ACHN (cell line): ENCODE data around the gene ARHGDIA.

Experiments used
- DNase-seq: peaks from one replicate; pipeline ENCODE4 v3.0.0-alpha.2; 2015
- in situ Hi-C: cut with HindIII; loops from 2 replicates; pipeline ENCODE4 v1.10.0; 2017; ENCODE audit warnings: low sequenced_read_pairs, low pct_ligation_motif_present, low pct_unique_long_range_greater_than_20kb

The ARHGDIA gene

GRCh38 chr17:81907219-81908145 lies 36.3 kb upstream of the ARHGDIA start:
- in situ Hi-C loops = no loop called here
- no peak for DNase-seq

- in situ Hi-C loops = no loop called here
- DNase-seq = no peak
These were observed 35.5 kb upstream of the ARHGDIA start for GRCh38 chr17:81906476-81907218.

- in situ Hi-C loops = no loop called here
- DNase-seq = no peak
These were observed 34.9 kb upstream of the ARHGDIA start for GRCh38 chr17:81905993-81906392.

GRCh38 chr17:81905424-81905875 lies 34.3 kb upstream of the ARHGDIA start:
- in situ Hi-C loops = no loop called here
- DNase-seq = no peak

DNA sequence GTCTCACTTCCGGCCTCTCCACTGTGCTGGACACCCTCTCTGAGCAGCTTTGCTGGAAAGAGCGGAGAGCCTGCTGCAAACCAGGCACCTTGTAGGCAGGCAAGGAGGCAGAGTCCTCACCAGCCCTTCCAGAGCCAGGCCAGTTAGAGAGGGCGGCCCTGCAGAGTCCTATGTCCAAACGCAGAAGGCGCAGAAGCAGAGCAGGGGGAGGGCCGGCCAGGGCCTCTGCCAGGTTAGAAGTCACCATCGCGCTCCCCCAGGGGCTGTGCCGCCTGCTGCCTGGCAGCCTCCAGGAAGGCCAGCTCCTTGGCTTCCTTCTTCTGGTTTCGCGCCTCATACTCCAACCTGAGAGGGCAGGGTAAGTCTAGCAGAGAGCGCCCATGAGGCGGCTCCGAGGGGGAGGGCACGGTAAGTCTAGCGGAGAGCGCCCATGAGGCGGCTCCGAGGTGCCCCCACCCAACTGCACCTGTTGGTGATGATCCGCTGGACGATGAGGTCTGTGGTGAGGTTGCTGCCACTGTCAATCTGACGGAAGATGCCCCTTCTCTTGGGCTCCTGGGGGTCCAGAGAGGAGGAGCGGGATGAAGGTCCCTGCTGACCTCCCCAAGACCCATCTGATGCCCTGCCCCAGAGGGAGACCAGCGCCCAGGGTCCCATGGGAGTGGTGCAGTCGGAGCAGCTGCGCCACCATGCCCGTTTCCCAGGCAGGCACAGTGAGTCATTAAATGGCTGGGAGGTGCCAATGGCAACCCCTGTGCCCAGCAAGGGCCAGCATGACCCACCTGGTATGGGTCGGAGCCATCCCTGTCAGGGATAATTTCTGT lies 33.7 kb upstream of the ARHGDIA start:
- DNase-seq = no peak
- in situ Hi-C loops = no loop called here

DNA sequence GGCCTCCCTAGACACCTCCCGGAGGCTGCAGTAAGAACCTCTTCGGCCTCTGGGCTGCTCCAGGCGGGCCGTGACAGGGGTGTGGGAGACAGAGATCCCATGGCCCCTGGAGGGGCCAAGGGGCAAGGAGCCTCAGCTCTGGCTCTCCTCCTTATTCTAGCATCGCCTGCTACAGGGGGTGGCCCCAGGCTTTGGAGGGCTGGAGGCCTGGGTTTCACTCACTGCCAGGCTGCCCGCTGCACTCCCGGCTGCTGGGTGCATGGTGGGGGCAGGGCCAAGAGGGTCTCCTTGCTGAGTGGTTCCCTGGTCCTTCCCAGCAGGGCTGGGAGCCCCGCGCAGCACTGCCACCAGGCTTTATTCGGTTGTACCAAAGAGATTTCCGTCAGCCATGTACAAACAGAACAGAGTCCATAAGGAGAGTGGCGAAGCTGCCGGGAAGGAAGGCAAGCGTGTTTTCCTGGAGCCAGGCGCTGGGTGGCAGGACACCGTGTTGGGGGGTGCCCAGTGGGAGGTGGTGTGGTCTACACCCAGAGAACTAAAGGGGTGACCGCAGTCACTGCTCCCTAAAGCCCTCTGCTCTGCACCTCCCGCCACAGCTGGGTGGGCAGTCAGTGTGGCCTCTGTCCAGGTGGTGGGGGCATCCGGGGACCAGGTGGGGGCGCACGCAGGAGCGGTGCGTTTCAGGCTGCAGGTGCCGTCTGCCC lies 32.9 kb upstream of the ARHGDIA start:
- DNase-seq = no peak

DNA sequence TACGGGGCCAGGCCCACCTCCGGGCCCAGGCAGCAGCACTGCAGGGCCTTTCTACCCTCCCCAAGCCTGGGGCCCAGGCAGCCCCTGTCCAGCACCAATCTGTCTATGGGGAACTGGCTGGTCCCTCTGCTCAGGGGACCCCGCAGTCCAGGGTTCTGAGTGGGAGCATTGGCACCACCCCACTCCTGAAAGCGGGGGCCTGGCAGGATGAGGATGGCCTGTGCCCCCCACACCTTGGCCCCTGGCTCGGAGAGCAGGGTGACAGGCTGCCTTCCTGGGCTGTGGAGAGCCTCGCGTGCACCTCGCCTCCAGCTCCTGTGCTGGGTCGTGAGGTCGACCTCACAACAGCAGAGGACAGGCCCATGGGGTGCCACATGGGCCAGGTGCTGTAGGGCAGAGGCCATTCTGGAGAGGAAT lies 32.3 kb upstream of the ARHGDIA start:
- DNase-seq = no peak
- in situ Hi-C loops = no loop called here

More for the DNA sequence above, 32.9 kb upstream of the ARHGDIA start:
- in situ Hi-C loops = no loop called here

DNA sequence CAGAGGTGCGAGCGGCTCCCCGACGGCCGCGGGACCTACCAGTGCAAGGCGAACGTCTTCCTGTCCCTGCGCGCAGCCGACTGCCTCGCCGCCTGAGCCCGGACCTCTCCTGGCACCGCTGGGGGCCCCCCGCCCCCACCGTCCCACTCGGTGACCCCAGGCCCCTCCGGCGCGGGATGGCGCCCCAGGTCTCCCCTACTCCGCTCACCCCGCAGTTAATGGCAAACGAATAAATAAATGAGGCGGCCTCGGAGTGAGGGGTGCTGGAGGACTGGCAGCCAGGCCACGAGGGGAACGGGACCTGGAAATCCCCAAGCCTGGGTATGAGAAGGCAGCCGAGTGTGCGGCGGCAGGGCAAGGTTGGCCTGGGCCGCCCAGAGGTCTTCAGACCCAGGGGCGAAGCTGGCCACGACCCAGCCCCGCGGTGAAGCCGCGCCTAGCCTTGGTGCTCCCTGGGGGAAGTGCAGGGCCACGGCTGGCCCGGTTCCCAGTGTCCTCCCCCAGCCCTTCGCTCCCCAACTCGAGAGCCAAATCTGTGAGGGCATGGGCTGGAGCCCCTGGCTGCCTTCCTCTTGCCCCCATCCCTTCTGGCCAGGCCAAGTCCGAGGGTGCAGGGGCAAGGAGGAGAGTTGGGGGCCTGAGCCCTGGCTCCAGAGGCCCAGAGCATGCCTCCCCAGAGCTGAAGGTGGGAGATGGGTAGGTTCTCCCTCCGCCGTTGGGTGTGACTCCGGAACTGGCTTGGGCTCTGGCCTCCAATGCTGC lies 31.7 kb upstream of the ARHGDIA start:
- no peak for DNase-seq
- in situ Hi-C loops = no loop called here

GRCh38 chr17:81902023-81902652 lies 31.0 kb upstream of the ARHGDIA start, which contains the start of gene NPB:
Gene NPB, plus strand, starts transcription at chr17:81902238. Its CDS starts 40 bp downstream, at chr17:81902278.
- no peak for DNase-seq

DNA sequence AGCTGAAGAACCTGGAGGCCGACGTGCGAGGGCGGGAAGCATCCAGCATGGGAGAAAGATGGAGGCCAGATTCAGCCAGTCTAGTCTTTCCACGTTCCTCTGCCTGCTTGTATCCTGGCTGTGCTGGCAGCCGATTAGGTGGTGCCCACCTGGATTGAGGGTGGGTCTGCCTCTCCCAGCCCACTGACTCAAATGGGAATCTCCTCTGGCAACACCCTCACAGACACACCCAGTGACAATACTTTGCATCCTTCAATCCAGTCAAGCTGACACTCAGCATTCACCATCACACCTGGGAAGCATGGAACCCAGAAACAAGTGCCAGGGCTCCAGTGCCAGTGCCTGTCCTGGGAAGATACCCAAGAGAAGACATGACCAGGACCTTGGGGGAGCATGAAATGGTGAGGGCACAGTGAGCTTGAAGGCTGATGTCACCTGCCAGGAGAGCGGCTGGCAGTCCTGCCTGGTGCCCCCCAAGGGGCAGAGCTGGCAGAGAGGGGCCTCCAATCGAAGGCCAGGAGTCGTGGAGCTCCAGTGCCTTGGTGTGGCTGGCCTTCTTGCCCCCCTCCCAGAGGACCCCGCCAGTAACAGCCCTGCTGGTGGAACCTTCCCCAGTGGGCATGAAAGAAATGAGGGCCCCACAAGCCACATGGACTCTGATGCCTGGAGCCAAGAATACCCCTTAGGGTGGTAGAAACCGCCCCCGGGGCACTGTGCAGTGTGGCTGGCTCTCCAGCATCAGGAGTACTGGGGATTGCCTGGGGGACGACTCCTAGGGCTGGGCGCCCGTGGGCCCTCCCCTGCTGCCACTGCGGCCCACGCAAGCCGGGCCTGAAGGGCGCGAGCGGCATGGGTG lies 30.3 kb upstream of the ARHGDIA start:
- in situ Hi-C loops = no loop called here
- DNase-seq = no peak

More at GRCh38 chr17:81902023-81902652, 31.0 kb upstream of the ARHGDIA start, which contains the start of gene NPB:
- in situ Hi-C loops = no loop called here

DNA sequence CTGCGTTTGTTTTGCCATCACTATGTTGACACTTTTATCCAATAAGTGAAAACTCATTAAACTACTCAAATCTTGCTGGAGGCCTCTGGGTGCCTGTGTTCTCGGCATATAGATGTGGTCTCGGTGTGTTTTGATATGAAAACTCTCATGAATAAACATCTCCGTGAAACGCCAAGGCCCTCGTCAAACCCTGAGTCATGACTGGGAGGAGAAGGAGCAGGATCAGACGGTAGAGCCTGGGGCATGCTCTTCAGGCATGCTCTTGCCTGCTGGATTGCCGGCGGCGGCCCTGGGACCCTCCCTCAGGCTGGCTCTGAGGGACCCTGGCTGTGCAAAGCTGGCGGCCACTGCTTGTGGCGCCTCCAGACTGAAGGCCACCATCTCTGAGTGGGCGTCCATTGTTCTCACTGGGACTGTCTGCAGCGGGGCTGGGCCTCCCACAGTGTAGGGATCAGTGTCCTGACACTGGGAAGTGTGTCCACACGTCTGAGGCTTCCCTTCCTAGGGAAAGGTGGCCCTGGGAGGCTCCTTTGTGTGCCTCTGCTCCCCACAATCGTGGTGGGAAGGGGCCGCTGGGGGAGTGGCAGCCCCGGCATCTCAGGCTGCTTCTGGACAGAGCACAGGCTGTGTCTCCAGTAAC lies 29.2 kb upstream of the ARHGDIA start:
- no peak for DNase-seq
- in situ Hi-C loops = no loop called here

DNA sequence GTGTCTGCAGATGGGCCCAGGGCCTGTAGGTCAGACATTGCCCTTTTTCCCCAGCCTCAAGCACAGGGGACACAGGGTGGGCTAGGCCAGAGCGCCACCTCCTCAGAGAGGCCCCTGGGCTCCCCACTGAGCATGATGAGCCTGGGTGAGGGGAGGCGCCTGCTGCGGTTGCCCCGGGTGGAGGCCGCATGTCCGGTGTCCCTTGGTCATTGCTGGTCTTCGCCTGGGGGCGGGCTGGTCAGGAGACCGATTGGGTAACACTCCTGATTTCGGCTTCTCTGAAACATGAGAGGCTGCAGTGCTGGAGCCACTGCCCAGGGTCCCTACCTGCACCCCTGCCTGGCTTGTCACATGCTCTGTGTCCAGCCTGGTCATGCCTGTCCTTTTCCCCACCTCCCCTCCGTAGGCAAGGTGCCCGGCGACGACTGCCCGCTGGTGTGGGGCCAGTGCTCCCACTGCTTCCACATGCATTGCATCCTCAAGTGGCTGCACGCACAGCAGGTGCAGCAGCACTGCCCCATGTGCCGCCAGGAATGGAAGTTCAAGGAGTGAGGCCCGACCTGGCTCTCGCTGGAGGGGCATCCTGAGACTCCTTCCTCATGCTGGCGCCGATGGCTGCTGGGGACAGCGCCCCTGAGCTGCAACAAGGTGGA lies 28.5 kb upstream of the ARHGDIA start:
- in situ Hi-C loops = no loop called here
- DNase-seq = no peak

- in situ Hi-C loops = no loop called here
- DNase-seq = no peak
These were observed 27.7 kb upstream of the ARHGDIA start for GRCh38 chr17:81898885-81899284.

DNA sequence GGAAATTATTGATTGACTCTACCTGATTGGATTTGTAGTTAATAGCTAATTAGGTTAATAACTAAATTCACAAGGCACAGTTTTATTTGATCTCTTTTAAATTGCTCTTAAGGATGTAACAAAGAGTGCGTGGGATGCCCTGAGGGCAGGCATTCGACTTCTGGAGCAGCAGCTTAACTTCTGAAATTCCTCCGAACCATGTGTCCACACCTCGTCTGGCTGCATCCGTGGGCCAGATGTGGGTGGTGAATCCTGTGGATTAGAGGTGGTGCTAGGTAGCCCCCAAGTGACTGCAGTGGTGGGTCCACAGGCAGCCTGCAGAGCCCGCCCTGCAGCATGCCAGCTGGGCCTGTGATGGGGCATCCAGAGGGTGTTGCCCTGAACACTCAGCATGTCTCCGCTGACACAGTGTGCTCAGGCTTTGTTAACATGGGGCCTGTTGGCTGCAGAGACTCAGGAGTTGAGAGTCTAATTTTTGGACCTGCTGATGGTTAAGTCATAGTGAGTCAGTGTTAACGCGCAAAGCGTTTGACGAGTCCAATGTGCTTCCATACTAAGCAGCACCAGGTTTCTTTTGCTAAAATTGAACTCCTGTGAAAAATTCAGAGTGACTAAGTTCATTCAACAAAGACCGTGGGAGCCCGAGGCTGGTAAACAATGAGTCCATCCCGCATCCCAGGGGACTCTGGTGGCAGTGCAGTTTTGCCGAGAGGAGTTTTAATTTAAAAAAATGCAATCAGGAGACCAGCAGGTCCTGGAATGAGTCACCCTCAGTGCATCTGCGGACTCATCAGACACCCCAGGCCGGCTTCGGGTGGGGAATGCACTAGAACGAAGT lies 27.1 kb upstream of the ARHGDIA start:
- in situ Hi-C loops = no loop called here
- peak; percentile 79 for DNase-seq
